Neural cell (in vitro differentiated cells): ENCODE results near the gene TRAPPC2. TPM values are rescaled to one million over a fixed set of nuclear protein-coding genes. Genes with fewer than 3 reads are reported as not detected.

ENCODE experiments used
- H2AFZ ChIP-seq: fragments of 200-600, 300-800 bp; sonication (generic), shearing (Covaris generic); 2 replicates; pipeline ENCODE4 v1.6.0; 2014; ENCODE audit warnings: low read depth, mild to moderate bottlenecking, antibody characterized with exemption, low read length, moderate library complexity
- H3F3A ChIP-seq: fragments of 200-600 bp; shearing (Covaris generic); 2 replicates; pipeline ENCODE4 v1.6.1; 2016; ENCODE audit warnings: mild to moderate bottlenecking, moderate library complexity, mixed read lengths, antibody characterized with exemption, low read length; ENCODE audit not compliant: insufficient read depth, poor library complexity, severe bottlenecking
- H3K27ac ChIP-seq: fragments of 200-600, 300-800 bp; sonication (generic), shearing (Covaris generic); 2 replicates; pipeline ENCODE4 v1.5.1; 2014; ENCODE audit warnings: mild to moderate bottlenecking, low read length, moderate library complexity
- H3K27me3 ChIP-seq: fragments of 300-800, 200-600 bp; sonication (generic), shearing (Covaris generic); 2 replicates; pipeline ENCODE4 v1.6.0; 2014; ENCODE audit warnings: mild to moderate bottlenecking, low read depth, low read length, moderate library complexity; ENCODE audit not compliant: insufficient read depth
- H3K36me3 ChIP-seq: fragments of 300-800, 200-600 bp; sonication (generic), shearing (Covaris generic); 2 replicates; pipeline ENCODE4 v1.5.1; 2014; ENCODE audit warnings: mild to moderate bottlenecking, antibody characterized with exemption, low read length, moderate library complexity; ENCODE audit not compliant: insufficient read depth
- H3K4me2 ChIP-seq: fragments of 300-800, 200-600 bp; sonication (generic), shearing (Covaris generic); 2 replicates; pipeline ENCODE4 v1.6.0; 2014; ENCODE audit warnings: mild to moderate bottlenecking, low read length
- H3K4me3 ChIP-seq: fragments of 300-800, 200-600 bp; sonication (generic), shearing (Covaris generic); 2 replicates; pipeline ENCODE4 v1.5.1; 2014; ENCODE audit warnings: mild to moderate bottlenecking, low read length, moderate library complexity
- H3K79me2 ChIP-seq: fragments of 200-600 bp; shearing (Covaris generic); replicated peaks from 2 replicates; pipeline ENCODE4 v1.6.0; 2014; ENCODE audit warnings: mild to moderate bottlenecking, low read length, moderate library complexity; ENCODE audit not compliant: insufficient read depth
- H3K9ac ChIP-seq: fragments of 300-800, 200-600 bp; sonication (generic), shearing (Covaris generic); 2 replicates; pipeline ENCODE4 v1.6.1; 2016; ENCODE audit warnings: mild to moderate bottlenecking, low read length, mixed read lengths
- H3K9me2 ChIP-seq: fragments of 200-600 bp; shearing (Covaris generic); 2 replicates; pipeline ENCODE4 v1.6.1; 2016; ENCODE audit warnings: mild to moderate bottlenecking, low read length, mixed read lengths; ENCODE audit not compliant: insufficient read depth
- H3K9me3 ChIP-seq: fragments of 200-600, 300-800 bp; sonication (generic), shearing (Covaris generic); 2 replicates; pipeline ENCODE4 v1.6.1; 2016; ENCODE audit warnings: mild to moderate bottlenecking, mixed run types, low read length, moderate library complexity, mixed read lengths
- H4K20me1 ChIP-seq: fragments of 200-600 bp; shearing (Covaris generic); 2 replicates; pipeline ENCODE4 v1.6.1; 2016; ENCODE audit warnings: mild to moderate bottlenecking, mixed run types; ENCODE audit not compliant: insufficient read depth
- EP300 ChIP-seq: fragments of 450-650 bp; conservative IDR thresholded peaks from 2 replicates; pipeline ENCODE4 v1.6.1; 2014; ENCODE audit warnings: antibody characterized with exemption, mild to moderate bottlenecking, moderate library complexity; ENCODE audit not compliant: poor library complexity, severe bottlenecking
- EZH2 ChIP-seq: fragments of 200-600, 300-800 bp; shearing (Covaris generic), sonication (generic); IDR thresholded peaks from 2 replicates; pipeline ENCODE4 v1.6.1; 2014; ENCODE audit warnings: antibody characterized with exemption, low read length, borderline replicate concordance, mild to moderate bottlenecking; ENCODE audit not compliant: insufficient read depth, poor library complexity, severe bottlenecking
- MXI1 ChIP-seq: fragments of 450-650 bp; conservative IDR thresholded peaks from 2 replicates; pipeline ENCODE4 v1.6.1; 2014; ENCODE audit warnings: antibody characterized with exemption, mild to moderate bottlenecking; ENCODE audit not compliant: poor library complexity, severe bottlenecking
- POLR2AphosphoS5 ChIP-seq: IDR thresholded peaks from 2 replicates; pipeline ENCODE4 v1.6.1; 2012
- RAD21 ChIP-seq: fragments of 450-650 bp; conservative IDR thresholded peaks from 2 replicates; pipeline ENCODE4 v1.6.1; 2014; ENCODE audit warnings: antibody characterized with exemption, mild to moderate bottlenecking, moderate library complexity
- SMC3 ChIP-seq: fragments of 450-650 bp; conservative IDR thresholded peaks from 2 replicates; pipeline ENCODE4 v1.6.1; 2014; ENCODE audit warnings: antibody characterized with exemption, mild to moderate bottlenecking, moderate library complexity; ENCODE audit not compliant: poor library complexity
- TAF1 ChIP-seq: IDR thresholded peaks from 2 replicates; pipeline ENCODE4 v1.6.1; 2012; ENCODE audit warnings: low read depth
- polyA plus RNA-seq: library from polyadenylated mRNA; depleted of rRNA; stranded (reverse); fragments of >200 nt; gene quantifications from 2 replicates; pipeline ENCODE4 v1.2.3, GENCODE V29; 2014
- TF ChIP-seq, protein P1 (sequence below): IDR thresholded peaks from 2 replicates; pipeline ENCODE4 v1.6.1; 2012; ENCODE audit warnings: borderline replicate concordance
- TF ChIP-seq, protein P2 (sequence below): fragments of 450-650 bp; IDR thresholded peaks from 2 replicates; pipeline ENCODE4 v1.5.1; 2014; ENCODE audit warnings: antibody characterized with exemption, mild to moderate bottlenecking, moderate library complexity; ENCODE audit not compliant: poor library complexity, severe bottlenecking

The TRAPPC2 gene
- polyA plus RNA-seq, 1 donor from 2014 or later: 94.2 TPM

DNA sequence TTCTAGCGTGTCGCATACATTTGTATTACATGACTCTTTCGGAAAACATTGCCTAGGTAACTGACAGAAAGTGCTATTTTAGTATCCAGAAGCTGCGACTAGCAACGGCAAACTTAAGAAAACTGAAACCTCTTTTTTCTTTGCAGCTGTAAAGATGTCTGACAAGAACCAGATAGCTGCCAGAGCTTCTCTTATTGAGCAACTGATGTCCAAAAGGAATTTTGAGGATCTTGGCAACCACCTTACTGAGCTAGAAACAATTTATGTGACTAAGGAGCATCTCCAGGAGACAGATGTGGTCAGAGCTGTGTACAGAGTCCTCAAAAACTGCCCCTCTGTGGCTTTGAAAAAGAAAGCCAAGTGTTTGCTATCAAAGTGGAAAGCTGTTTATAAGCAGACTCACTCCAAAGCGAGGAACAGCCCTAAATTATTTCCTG lies 72.0 kb downstream of the TRAPPC2 start:
- Histone ChIP-seq H3F3A (no peaks in the 10 kb centered on the region), H3K4me3 (no peak overlapping the region), H3K9me2 (no peaks in the 10 kb centered on the region), H3K4me2 (no peak overlapping the region), H3K27me3 (no peaks in the 10 kb centered on the region), H4K20me1 (no peaks in the 10 kb centered on the region), H3K79me2 (no peaks in the 10 kb centered on the region), H3K9me3 (no peaks in the 10 kb centered on the region), H3K27ac (no peak overlapping the region), H2AFZ (no peak overlapping the region), H3K9ac (no peak overlapping the region), H3K36me3 (no peaks in the 10 kb centered on the region)
- TF ChIP-seq POLR2AphosphoS5 (no peak), EZH2 (no peak), EP300 (no peak), MXI1 (no peak), RAD21 (no peak), SMC3 (no peak), TAF1 (no peak)
- TF ChIP-seq, protein P1, sequence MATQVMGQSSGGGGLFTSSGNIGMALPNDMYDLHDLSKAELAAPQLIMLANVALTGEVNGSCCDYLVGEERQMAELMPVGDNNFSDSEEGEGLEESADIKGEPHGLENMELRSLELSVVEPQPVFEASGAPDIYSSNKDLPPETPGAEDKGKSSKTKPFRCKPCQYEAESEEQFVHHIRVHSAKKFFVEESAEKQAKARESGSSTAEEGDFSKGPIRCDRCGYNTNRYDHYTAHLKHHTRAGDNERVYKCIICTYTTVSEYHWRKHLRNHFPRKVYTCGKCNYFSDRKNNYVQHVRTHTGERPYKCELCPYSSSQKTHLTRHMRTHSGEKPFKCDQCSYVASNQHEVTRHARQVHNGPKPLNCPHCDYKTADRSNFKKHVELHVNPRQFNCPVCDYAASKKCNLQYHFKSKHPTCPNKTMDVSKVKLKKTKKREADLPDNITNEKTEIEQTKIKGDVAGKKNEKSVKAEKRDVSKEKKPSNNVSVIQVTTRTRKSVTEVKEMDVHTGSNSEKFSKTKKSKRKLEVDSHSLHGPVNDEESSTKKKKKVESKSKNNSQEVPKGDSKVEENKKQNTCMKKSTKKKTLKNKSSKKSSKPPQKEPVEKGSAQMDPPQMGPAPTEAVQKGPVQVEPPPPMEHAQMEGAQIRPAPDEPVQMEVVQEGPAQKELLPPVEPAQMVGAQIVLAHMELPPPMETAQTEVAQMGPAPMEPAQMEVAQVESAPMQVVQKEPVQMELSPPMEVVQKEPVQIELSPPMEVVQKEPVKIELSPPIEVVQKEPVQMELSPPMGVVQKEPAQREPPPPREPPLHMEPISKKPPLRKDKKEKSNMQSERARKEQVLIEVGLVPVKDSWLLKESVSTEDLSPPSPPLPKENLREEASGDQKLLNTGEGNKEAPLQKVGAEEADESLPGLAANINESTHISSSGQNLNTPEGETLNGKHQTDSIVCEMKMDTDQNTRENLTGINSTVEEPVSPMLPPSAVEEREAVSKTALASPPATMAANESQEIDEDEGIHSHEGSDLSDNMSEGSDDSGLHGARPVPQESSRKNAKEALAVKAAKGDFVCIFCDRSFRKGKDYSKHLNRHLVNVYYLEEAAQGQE: no peak
- TF ChIP-seq, protein P2, sequence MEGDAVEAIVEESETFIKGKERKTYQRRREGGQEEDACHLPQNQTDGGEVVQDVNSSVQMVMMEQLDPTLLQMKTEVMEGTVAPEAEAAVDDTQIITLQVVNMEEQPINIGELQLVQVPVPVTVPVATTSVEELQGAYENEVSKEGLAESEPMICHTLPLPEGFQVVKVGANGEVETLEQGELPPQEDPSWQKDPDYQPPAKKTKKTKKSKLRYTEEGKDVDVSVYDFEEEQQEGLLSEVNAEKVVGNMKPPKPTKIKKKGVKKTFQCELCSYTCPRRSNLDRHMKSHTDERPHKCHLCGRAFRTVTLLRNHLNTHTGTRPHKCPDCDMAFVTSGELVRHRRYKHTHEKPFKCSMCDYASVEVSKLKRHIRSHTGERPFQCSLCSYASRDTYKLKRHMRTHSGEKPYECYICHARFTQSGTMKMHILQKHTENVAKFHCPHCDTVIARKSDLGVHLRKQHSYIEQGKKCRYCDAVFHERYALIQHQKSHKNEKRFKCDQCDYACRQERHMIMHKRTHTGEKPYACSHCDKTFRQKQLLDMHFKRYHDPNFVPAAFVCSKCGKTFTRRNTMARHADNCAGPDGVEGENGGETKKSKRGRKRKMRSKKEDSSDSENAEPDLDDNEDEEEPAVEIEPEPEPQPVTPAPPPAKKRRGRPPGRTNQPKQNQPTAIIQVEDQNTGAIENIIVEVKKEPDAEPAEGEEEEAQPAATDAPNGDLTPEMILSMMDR: no peak

Other genes with a start within 250 kb of the TRAPPC2 start
- gene EGFL6, start 165.0 kb downstream of the TRAPPC2 start, polyA plus RNA-seq: 0.36 and 0.52 TPM in 2 replicates
- 5.0 and 5.3 TPM in 2 replicates for gene TCEANC, start 81.5 kb downstream of the TRAPPC2 start, polyA plus RNA-seq
- gene RAB9A, start 45.5 kb downstream of the TRAPPC2 start, polyA plus RNA-seq: 26.9 and 30.6 TPM in 2 replicates
- 30.9 and 35.1 TPM in 2 replicates for gene OFD1, start 128 bp upstream of the TRAPPC2 start, polyA plus RNA-seq
- gene GPM6B, start 82.5 kb upstream of the TRAPPC2 start, polyA plus RNA-seq: 205 and 212 TPM in 2 replicates